Transverse colon (tissue), 4 donors: ENCODE data around the gene C6.

ENCODE experiments used
- CTCF ChIP-seq, 5 experiments: fragments of 200-600 bp in 3 of 5; fragments of 450-650 bp in 2 of 5; sonication (generic) in 3 of 5; IDR thresholded peaks; 1 replicate in 2 of 5; 2 replicates in 3 of 5; pipeline ENCODE4 v1.5.1; 2016 to 2017; ENCODE audit warnings: antibody characterized with exemption in 5 of 5, inconsistent platforms in 3 of 5, mild to moderate bottlenecking in 2 of 5, moderate library complexity in 1 of 5
- POLR2AphosphoS5 ChIP-seq, 3 donors: sonication (generic); formaldehyde crosslinking; IDR thresholded peaks; one replicate each; pipeline ENCODE4 v1.6.1; 2016; ENCODE audit warnings: antibody characterized with exemption in 3 of 3

GRCh38 chr5:41240390-41240789 is 27.1 kb upstream of the C6 start:
- TF ChIP-seq CTCF (IDR thresholded peaks at IDR 0.05), result no peak
- no peak for TF ChIP-seq POLR2AphosphoS5 (IDR thresholded peaks at IDR 0.05)
